Effector CD8-positive, alpha-beta T cell (primary cell): ENCODE results near the gene DRD2.

Experiments
- DNase-seq: peaks from one replicate; lab custom pipeline; 2025; lab: John Stamatoyannopoulos, UW

The DRD2 gene

GRCh38 chr11:113372309-113372708, 102.9 kb downstream of the DRD2 start:
- no peak for DNase-seq

DNA sequence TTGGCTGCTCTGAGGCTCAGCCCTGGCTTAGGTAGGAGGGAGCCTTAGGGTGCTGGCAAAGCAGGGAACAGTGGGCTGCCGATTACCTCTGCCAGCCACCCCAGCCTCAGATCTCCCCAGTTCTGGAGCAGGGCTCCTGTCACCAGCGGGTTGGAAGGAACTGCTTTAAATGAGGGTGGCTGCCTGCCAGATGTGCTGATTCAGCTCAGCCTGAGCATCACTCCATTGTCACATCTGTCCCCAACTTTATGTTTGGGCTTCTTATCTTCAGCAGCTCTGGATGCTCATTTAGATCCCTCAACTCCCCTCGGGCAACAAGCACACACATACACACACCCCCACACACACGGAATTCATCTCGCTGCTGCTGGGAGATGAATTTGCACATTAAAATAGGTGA, 104.6 kb downstream of the DRD2 start:
- no peak for DNase-seq

GRCh38 chr11:113369411-113369810, 105.8 kb downstream of the DRD2 start:
- no peak for DNase-seq

GRCh38 chr11:113365895-113366294, 109.3 kb downstream of the DRD2 start:
- no peak for DNase-seq

GRCh38 chr11:113363996-113364641, 111.1 kb downstream of the DRD2 start:
- no peak for DNase-seq

GRCh38 chr11:113363406-113363805, 111.8 kb downstream of the DRD2 start:
- DNase-seq: no peak
